AG09309 (cell line): ENCODE measurements around the gene GALNT9.
"Not testable (repeated sequence)": the region's sequence is repeated elsewhere in the genome, so short reads cannot be mapped to it uniquely, and the experiment has no call there.

Experiments
- DNase-seq: peaks from one replicate; pipeline ENCODE4 v3.0.0-alpha.2; 2010; ENCODE audit warnings: low read depth
- H3K4me3 ChIP-seq: 2 replicates; pipeline ENCODE4 v1.5.1; 2011; ENCODE audit warnings: mild to moderate bottlenecking, low read depth, low read length, moderate library complexity; ENCODE audit not compliant: control insufficient read depth
- TF ChIP-seq, protein P1 (sequence below): IDR thresholded peaks from 2 replicates; pipeline ENCODE4 v1.5.1; 2011; ENCODE audit warnings: mild to moderate bottlenecking, low read depth, low read length, inconsistent platforms; ENCODE audit not compliant: insufficient read depth, control insufficient read depth; ENCODE audit errors: missing control alignments

The GALNT9 gene

DNA sequence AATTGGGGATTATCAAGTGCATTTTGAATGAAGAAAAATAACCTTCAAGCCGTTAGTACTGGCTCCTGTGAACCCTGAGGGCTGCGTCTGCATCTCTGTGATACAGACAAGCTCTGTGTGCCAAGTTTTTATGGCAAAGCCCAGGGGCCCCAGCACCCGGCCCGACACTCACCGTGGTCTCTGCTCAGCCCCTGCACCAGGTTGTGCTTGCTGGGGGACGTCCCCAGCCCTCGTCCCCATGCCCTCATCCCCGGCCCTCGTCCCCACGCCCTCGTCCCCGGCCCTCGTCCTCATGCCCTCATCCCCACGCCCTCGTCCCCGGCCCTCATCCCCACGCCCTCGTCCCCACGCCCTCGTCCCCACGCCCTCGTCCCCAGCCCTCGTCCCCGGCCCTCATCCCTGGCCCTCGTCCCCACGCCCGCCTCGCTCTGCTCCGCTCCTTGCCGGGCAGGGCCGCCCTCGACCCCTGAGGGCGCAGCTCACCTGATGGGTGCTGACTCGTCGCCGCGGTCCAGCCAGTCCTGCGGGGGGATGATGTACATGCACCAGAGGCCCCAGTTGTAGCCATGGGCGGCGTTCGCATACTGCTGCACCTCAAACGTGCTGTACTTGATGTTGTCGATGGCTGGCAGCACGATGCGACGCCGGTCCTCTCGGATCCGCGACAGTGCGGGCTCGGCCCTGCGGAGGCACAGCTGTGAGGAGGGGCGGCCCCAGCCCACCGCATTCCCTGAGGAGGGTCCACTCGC is 72.0 kb downstream of the GALNT9 start:
- TF ChIP-seq, protein P1, sequence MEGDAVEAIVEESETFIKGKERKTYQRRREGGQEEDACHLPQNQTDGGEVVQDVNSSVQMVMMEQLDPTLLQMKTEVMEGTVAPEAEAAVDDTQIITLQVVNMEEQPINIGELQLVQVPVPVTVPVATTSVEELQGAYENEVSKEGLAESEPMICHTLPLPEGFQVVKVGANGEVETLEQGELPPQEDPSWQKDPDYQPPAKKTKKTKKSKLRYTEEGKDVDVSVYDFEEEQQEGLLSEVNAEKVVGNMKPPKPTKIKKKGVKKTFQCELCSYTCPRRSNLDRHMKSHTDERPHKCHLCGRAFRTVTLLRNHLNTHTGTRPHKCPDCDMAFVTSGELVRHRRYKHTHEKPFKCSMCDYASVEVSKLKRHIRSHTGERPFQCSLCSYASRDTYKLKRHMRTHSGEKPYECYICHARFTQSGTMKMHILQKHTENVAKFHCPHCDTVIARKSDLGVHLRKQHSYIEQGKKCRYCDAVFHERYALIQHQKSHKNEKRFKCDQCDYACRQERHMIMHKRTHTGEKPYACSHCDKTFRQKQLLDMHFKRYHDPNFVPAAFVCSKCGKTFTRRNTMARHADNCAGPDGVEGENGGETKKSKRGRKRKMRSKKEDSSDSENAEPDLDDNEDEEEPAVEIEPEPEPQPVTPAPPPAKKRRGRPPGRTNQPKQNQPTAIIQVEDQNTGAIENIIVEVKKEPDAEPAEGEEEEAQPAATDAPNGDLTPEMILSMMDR, result no peak
- no peak for DNase-seq
- no peak overlapping the region for H3K4me3 ChIP-seq

- TF ChIP-seq, protein P1, result no peak
- H3K4me3 ChIP-seq, result no peak overlapping the region
- DNase-seq, result no peak
Measured at GRCh38 chr12:132256646-132257045, 72.7 kb downstream of the GALNT9 start.

DNA sequence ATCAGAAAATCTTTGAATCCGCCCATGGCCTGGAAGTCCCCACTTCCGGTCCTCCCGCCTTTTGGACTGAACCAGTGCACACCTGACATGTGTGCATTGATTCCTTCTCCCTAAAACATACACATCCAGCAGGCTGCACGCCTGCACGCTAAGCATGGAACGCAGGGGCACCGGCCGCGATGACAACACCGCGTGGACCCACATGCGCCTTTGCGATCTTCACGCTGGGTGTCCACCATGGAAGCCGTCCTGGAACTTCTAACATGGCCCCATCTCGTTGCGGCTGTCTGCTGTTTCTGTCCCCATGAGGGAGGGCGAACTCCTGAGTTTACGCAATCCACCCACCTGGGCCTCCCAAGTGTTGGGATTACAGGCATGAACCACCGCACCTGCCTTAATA is 73.7 kb downstream of the GALNT9 start:
- TF ChIP-seq, protein P1, result no peak
- no peak overlapping the region for H3K4me3 ChIP-seq
- no peak for DNase-seq

- no peak for DNase-seq
- TF ChIP-seq, protein P1, result no peak
- H3K4me3 ChIP-seq, result no peak overlapping the region
Measured at GRCh38 chr12:132253698-132254480, 75.5 kb downstream of the GALNT9 start.

DNA sequence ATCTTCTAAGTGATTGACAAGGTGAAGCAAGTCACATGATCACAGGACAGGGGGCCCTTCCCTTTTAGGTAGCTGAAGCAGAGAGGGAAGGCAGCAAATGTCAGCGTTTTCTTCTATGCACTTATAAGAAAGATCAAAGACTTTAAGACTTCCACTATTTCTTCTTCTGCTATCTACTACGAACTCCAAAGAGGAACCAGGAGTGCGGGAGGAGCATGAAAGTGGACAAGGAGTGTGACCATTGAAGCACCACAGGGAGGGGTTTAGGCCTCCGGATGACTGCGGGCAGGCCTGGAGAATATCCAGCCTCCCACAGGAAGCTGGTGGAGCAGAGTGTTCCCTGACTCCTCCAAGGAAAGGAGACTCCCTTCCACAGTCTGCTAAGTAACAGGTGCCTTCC is 76.4 kb downstream of the GALNT9 start:
- not testable (repeated sequence) for DNase-seq, H3K4me3 ChIP-seq

- H3K4me3 ChIP-seq, result no peak overlapping the region
- TF ChIP-seq, protein P1, result no peak
- no peak for DNase-seq
Measured at GRCh38 chr12:132251741-132252490, 77.5 kb downstream of the GALNT9 start.
